ENCODE data around the gene NTNG2.
"Not testable (repeated sequence)": the region's sequence is repeated elsewhere in the genome, so short reads cannot be mapped to it uniquely, and the experiment has no call there.

Gene NTNG2, protein sequence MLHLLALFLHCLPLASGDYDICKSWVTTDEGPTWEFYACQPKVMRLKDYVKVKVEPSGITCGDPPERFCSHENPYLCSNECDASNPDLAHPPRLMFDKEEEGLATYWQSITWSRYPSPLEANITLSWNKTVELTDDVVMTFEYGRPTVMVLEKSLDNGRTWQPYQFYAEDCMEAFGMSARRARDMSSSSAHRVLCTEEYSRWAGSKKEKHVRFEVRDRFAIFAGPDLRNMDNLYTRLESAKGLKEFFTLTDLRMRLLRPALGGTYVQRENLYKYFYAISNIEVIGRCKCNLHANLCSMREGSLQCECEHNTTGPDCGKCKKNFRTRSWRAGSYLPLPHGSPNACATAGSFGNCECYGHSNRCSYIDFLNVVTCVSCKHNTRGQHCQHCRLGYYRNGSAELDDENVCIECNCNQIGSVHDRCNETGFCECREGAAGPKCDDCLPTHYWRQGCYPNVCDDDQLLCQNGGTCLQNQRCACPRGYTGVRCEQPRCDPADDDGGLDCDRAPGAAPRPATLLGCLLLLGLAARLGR

DNA sequence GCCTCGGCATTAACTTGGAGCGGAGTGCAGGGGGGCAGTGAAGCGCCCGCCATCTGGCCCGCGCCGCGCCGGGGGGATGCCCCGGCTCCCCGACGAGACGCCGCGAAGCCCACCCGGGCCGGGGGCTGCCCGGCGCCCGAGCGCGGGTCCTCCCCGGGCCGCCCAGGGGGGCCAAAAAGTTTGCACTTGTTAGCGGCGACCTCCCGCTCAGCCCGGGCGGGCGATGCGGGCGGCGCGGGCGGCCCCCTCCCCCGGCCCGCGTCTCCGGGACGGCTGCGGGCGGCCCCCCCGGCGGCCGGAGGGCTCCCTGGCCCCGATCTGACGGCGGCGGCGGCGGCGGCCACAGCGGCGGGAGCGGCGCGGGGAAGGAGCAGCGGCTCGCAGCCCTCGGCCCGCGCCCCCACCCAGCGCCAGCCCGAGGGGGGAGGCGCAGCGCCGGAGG lies at the start of gene NTNG2:
TSS of gene NTNG2 (plus strand) at position 316 of the 442 bp plus-strand sequence. CDS start 4,774 bp downstream, outside the sequence.
- DNase-seq (no peak), ATAC-seq (peak; percentile 7)

DNA sequence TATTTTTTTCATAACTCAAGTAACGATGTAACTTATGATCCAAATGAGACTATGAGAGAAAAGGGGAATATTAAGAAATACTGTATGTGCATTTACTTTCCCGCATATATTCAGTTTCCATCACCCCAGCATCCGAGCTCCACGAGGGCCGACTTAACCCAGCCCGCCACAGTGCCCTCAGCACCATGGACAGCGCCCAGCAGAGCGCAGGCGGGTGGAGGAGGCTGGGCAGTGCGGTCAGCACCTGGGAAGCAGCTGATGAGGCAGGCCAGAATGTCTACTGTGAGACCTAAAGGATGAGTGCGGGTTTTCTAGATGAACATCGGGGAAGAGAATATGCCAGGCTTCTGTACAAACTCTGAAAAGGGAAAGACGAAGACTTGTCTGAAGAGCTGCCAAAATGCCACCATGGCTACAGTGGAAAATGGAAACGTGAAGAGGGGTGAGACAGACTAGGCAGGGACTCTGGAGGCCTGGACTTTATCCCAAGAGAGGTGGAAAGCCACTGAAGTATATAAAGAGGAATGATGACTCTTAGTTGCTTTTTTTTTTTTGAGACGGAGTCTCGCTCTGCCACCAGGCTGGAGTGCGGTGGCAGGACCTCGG lies 47.7 kb upstream of the NTNG2 start:
- DNase-seq: peak; percentile 63
- no peak for ATAC-seq

DNA sequence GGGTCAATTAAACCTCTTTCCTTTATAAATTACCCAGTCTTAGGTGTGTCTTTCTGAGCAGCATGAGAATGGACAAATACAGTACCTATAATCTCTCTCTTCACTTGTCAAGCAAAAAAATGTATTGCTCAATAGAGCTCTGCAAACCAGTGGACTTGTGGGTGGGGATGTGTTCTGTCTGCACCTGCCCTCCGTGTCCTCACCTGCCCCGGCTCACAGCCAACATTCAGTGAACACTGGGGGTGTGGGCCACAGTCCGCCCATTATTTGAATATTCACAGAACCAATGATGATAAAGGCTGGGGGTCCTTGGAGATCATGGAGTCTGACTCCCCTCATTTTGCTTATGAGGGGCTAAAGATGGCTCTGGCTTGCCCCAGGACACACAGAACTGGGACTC lies 45.3 kb upstream of the NTNG2 start:
- ATAC-seq: no peak
- DNase-seq: no peak

DNA sequence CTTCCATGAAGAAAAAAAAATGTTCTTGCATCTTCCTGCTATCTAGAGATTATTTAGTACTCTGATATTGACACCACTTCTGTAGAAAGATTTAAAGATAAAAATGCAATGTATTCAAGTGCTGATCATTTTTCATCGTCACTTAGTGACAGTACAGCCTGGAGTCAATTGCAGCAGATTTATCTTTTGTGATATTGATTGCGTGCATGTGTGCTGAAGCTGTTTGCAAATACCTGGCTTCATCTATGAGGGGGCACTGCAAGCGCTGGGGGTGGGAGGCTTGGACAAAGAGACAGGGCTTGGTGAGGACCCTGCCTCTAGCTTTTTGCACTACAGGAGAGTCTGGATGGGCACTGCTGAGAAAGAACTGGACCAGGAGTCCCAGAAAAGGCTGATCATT lies 44.2 kb upstream of the NTNG2 start:
- ATAC-seq: no peak
- no peak for DNase-seq

DNA sequence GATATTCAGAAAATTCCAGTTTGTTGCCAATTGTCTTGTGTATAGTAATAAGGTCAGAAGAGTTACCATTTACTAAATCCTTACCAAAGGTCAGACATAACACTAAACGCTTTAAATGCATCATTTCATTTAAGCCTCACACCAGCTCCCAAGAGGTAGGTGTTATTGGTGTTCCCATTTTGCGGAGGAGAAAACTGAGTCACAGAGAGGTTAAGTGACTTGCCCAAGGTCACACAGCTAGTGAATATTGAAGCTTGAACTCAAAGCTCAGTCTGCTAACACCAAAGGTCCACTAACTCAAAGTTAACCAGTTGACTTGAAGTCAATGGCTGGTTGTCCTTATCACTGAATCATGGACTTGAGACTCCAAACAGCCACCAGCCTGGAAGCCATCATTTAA lies 40.8 kb upstream of the NTNG2 start:
- no peak for ATAC-seq

DNA sequence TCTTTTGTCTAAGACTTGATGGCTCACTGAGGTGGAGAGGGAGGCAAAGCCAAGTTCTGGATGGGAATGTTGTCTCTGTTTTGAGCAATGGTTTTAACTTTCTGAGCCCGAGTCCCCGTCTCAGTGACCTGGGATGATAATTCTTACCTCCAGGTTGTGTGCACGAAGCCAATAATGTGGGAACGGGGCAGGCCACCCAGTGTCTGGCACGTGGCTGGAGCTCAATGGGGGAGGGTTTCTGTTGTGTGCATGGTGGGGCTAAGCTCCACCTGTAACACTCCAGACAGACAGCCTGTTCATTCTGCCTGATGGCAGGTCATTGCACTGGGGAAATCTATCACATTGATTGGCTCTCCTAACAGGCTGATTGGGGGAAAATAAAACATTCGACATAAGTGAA lies 37.1 kb upstream of the NTNG2 start:
- DNase-seq (no peak), ATAC-seq (no peak)

More for the DNA sequence above, 40.8 kb upstream of the NTNG2 start:
- DNase-seq: no peak

DNA sequence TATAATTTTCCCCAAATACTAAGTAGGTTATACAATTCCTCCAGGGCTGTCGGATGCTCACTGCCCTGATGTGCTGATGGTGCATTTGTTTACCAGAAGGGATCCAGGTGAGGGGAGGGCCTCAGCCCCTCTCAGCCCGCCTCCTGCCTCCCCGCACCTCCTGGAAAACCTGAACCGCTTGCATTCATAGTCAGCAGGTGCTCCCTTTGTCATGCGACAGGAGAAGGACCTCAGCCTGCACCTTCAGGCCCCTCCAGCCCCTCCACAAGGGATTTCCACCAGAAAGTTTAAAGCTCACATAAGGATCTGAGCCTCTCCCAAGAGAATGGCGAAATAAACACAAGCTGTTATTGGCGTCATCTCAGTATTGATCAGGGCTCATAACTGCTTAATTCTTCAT lies 36.5 kb upstream of the NTNG2 start:
- DNase-seq (no peak), ATAC-seq (no peak)

DNA sequence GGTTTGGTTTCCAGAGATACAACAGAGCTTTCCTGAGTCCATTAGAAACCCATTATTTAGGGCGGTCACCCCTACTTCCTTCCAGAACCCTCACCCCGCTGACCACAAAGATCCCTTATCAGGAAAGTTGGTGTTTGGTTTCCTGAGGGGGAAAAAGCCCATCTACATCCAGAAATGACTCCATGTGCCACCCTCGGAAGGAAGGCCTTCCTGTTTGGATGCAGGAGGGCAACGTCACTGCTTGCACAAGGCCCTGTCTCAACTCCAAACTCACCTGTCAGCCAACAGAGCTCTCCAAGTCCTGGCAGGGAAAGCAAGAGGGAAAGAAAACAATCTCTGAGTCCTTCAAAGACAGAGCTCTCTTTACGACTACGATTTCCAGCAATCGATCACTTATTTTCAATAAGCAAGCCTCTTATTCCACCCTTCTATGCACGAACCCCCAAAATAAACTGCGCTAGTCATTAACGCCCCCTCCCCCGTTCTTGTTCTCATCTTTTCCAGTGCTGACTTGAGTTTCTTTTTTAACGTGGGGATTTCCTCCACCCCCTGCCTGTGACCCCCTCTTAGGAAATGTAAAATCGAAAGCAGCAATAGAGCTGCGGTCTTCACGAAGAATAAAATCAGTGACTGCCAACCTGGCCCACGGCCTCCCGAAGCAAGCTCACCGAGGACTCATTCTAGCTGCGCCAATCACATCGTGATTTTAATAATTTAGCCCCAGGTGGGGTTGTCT lies 35.7 kb upstream of the NTNG2 start:
- ATAC-seq (peak; percentile 75), DNase-seq (peak; percentile 39)

DNA sequence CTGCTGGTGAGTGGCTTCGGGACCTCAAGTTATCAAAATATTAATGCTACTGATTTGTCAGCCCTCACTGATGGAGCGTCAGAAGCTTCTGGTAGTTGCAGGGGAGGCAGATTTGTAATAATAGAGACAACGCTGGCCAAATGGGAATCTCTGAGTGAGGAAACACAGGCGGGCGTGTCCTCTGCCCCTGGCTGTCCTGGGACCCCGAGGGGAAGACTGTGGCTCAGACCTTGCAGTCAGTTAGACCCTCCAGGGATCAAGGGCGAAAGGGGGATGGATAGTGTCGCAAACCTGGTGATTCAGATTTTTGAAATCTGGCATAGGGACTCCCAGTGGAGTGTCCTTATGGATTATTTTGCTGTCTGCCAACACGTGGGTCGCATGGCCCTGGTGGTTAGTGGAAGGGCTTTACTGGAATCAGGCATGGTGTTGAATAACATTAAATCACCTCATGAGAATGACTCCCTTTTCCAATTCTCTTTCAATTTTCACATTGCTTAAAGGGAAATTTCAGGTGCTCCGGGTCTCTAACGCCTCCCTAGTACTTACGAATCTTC lies 35.1 kb upstream of the NTNG2 start:
- no peak for ATAC-seq
- no peak for DNase-seq

DNA sequence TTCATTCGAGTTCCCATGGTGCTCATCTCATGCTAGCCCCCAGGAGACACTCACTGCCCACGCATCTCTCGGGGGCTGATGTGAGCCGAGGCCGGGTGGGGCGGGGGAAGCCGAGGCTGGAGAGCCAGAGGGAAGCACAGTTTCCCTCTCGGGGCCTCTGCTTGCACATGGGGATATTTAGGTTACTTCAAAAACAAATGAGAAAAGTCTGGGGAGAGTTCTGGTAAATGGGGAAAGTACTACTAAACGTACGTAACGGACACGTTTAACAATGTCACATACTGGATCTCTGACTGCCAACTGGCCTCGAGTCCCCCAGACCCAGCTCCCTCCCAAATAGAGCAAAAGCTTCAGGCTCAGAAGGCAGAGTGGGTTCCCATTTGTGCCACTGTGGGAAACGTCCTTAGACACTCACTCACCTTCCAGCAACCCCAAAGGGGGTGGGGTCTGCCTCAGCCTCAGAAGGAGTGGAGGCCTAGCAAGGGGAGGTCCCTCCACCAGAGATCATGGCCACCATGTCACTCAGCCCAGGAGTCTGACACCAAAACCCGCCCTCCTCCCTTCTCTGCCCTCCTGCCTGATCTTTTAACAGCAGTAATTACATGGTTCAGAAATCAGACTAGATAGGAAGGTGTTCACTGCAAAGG lies 33.8 kb upstream of the NTNG2 start:
- DNase-seq (no peak), ATAC-seq (no peak)

DNA sequence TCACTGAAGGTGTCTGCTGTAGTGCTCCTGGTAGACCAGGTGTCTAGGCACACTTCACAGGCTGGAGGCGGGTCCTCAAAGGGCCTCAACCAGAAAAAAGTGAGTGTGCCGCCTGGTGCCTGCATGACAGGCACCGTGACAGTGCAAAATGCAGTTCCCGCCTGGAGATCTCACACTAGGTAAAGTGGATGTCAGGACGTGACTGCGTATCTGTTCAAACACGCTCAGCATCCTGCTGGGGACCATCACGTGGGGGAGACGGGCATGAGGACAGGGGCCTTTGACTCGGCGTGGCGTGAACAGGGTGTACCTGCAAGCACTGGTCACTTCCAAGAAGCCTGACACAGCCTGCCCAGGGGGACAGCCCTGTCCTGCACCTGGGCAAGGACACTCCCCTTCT lies 32.3 kb upstream of the NTNG2 start:
- DNase-seq (no peak), ATAC-seq (no peak)

DNA sequence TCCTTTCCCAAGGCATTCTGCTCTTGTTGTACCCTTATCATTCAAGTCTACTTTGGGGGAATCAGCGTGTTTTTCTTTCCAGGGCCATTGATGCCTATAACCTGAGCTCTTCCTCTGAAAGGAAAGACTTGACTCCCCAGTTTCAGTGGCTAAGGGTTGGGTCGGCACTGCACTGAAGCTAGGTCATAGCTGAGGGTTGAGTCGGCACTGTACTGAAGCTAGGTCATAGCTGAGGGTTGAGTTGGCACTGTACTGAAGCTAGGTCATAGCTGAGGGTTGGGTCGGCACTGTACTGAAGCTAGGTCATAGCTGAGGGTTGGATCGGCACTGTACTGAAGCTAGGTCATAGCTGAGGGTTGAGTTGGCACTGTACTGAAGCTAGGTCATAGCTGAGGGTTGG lies 27.8 kb upstream of the NTNG2 start:
- DNase-seq, ATAC-seq: not testable (repeated sequence)

DNA sequence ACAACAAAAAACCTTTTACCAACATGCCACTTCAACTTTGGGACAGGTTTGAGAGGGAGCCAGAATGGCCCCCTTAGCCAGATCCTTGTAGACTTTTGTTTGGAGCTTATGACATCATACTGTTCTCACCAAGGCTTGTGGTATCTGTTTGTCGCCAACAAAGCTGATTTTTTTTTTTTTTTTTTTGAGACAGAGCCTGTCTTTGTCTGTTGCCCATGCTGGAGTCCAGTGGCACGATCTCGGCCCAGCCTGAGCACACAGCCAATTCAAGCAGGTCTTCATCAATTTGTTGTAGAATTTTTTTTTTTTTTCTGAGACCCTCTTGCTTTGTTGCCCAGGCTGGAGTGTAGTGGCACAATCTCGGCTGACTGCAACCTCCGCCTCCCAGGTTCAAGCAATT lies 26.4 kb upstream of the NTNG2 start:
- ATAC-seq (no peak), DNase-seq (no peak)

DNA sequence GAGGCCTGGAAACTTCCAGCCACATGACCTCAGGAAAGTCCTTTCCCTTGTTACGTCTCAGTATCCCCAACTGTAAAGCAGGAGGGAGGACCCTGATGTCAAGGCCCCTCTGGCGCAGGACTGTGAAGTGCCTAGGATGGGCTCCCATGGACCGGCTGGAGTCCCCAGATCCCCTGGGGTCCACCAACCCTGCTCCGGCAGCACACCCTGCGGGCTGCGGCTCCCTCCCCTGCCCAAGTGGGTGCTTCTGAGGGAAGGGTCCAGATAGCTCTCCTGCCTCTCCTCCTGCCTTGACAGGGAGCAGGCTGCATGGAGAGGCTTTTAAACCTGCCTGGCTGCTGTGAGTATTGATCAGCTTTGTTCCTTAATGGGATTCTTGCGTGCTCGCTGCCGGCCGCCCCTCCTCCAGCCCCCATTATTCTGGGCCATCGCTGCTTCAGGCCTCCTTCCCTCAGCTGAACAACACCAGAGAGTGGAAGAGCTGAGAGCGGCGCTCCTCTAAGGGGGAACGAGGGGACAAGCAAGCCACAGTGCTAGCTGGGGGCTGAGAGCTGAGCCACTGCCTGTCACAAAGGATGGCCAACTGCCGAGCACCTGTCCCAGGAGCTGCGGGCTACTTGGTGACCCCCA lies 25.6 kb upstream of the NTNG2 start:
- DNase-seq (no peak), ATAC-seq (no peak)

DNA sequence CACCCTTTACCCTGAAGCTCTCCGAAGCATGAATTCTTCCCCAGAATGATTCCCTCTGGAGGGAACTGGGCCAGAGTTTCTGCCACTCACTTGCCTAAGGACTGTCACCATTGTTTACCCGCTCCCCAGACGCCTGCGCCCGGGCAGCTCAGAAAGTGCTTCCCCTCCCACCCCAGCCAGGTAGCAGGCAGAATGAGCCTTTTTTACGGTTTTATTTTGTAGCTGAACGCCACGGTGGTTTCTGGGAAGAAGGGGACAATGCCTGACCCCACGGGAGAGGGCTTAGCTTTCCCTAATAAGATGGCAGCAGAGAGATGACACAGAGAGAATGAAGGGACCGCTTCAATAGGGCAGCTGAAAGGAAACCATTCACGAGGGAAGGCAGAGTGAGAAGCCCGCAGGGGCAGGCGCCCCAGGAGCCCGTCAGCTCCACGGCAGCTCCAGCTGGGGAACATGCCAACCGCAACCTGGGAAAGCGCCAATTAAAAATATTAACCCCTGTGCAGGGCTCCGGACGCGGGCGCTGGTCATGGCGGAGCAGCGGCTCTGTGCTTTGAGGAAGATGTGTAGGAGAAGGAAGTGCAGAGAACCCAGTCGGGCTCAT lies 20.4 kb upstream of the NTNG2 start:
- ATAC-seq: no peak
- no peak for DNase-seq

DNA sequence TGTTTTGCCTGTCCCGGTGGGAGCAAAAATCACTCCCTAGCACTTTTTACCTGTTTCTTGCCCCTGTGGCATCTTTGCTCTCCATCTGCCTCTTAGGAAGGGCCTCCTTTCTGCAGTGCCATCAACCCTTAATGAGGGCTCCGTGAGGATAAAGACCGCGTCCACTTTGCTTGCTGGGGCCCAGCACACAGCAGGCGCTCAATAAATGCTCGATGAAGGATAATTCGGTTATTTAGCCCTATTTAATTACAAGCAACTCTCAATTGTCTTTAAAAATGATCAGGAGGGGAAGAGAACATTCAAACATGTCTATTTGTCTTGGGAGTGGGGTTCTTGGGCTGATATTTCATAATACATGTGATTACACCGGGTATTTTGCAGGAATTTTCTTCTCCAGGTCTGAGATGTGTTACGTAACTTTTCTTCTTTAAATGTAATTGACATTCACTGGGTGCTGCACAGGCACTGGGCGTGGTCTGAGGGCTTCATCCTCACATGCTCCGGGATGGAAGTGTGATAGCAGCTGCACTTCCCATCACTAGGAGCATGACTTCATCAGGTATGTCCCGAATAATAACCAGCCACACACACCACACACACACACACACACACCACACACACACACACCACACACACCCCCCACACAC lies 19.8 kb upstream of the NTNG2 start:
- no peak for ATAC-seq
- no peak for DNase-seq

DNA sequence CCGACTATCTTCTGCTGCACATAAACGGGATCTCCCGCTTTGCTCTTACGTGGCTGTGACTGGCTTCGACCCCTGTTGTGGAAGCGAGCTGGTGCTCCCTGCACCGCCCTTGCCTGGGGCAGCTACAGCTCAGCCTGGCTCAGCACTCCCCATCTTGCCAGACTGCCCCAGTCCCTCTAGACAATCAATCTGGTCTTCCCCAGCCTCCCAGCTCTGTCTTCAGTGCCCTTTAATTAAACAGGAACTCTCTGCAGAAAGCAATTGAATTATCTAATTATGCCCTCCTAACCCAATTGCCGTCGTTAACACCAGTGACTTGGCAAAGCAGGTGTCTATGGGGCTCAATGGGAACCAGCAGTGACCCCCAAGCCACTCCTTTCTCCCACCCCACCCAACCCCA lies 18.9 kb upstream of the NTNG2 start:
- DNase-seq: no peak
- no peak for ATAC-seq

DNA sequence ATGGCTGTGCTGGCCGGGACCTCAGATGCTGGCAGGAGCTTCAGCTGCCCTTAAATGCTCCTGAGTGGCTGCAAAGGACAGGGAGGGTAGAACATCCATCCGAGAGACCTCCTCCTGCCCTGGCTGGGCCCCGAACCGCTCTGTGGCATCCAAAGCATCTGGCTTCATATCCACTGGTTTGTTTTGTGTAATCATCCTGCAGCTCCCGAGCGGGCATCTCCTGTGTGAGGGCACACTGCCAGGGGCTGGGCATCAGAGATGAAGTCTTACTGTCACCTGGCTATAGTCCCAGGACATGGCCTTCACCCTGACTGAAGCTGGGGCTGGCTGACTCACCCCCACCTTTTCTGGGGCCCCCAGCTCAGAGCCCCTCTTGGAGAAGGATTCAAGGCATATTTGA lies 18.5 kb upstream of the NTNG2 start:
- DNase-seq: no peak
- ATAC-seq: no peak

DNA sequence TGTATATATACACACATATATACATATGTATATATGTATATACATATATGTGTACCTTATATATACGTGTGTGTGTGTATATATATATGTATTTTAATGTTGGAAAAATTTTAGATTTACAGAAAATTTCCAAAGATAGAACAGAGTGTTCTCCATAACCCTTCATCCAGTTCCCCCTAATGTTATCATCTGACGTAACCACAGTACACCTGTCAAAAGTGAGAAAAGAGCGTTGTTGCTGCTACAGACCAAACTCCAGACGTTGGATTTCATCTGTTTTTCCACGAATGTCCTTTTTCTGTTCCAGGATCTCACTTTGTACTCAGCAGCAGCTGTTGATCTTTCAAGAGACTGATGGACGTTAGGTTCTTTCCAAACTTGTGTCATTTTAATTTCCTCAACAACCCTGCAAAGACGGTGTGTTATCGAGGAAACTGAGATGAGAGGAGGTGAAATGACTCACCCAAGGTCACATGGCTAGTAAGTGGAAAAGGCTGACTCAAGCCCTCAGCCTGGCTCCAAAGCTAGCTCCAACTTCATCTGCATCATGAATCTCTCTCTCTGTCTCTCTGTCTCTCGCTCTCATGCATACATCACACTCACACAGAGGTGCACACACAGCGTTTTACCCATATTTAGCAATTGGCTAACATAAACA lies 17.0 kb upstream of the NTNG2 start:
- ATAC-seq: peak; percentile 90
- DNase-seq: no peak

DNA sequence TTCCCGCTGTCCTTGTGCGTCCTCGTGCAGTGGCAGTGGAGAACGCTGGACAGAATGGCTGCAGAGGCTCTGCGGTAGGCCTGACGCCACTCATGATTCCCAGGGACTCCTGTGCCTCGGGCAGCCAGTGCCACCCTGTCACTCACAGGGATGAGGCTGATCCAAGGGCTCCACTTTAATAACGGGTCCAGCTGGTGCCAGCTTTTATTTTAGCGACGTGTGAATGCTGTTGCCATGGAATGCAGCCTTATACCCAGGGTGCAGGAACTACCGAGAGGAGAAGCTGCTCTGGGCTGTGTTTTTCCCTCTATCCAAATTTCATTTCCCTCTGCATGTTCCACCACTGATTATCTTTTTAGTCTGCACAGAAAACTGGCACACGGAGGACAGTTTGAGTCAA lies 15.8 kb upstream of the NTNG2 start:
- ATAC-seq (no peak), DNase-seq (no peak)
